ENCODE data around the gene PIBF1. TPM values are rescaled to one million over a fixed set of nuclear protein-coding genes. Genes with fewer than 3 reads are reported as not detected.

Gene PIBF1
- total RNA-seq, 6 experiments from 2014 or later = 11.9 to 18.3 (median 14.5) TPM

DNA sequence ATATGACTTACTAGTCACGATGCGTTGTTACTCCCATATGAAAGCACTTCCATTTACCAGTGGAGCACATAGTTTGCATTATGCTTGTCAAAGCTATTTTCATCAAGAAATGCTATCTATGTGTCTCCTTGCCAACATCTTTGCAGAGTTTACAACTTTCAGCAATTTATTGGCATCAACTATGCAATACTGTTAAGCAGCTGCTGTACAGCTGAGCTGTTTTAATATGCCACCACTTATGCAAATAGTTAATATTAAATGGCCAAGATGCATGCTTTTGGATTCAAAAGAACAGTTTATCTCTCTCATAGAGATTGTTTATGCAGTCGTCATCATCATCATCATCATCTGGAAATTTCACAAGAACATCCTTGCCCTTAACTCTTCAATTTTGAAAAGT lies 209.0 kb downstream of the PIBF1 start:
- Mint-ChIP-seq H3K4me3 (no peak overlapping the region), H3K27ac (no peak overlapping the region), H3K4me1 (ENCODE audit: low read depth) (no peaks in the 10 kb centered on the region), H3K27me3 (ENCODE audit: insufficient read depth) (no peaks in the 10 kb centered on the region), H3K36me3 (ENCODE audit: low read depth) (no peaks in the 10 kb centered on the region; the same call in 1 of the 2 replicates), H3K9me3 (no peaks in the 10 kb centered on the region)
- no peak for DNase-seq
- TF ChIP-seq, protein P1, sequence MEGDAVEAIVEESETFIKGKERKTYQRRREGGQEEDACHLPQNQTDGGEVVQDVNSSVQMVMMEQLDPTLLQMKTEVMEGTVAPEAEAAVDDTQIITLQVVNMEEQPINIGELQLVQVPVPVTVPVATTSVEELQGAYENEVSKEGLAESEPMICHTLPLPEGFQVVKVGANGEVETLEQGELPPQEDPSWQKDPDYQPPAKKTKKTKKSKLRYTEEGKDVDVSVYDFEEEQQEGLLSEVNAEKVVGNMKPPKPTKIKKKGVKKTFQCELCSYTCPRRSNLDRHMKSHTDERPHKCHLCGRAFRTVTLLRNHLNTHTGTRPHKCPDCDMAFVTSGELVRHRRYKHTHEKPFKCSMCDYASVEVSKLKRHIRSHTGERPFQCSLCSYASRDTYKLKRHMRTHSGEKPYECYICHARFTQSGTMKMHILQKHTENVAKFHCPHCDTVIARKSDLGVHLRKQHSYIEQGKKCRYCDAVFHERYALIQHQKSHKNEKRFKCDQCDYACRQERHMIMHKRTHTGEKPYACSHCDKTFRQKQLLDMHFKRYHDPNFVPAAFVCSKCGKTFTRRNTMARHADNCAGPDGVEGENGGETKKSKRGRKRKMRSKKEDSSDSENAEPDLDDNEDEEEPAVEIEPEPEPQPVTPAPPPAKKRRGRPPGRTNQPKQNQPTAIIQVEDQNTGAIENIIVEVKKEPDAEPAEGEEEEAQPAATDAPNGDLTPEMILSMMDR (IDR thresholded peaks at IDR 0.05) = no peak

DNA sequence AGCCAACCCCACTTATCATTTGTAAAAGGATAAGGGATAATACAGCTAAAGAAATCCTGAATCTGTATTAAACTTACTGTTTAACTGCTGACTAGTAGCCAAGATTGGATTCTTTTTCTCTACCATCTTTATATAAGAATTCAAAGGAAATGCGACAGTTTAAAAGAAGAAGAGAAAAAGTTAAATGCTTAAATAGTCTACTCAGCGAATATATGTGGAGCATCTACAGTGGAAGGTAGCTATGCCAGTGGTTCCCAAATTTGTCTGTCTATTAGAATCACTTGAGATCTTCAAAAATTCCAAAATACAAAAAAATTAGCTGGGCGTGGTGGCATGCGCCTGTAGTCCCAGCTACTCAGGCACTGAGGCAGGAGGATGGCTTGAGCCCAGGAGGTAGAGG lies 216.1 kb downstream of the PIBF1 start:
- H3K27ac Mint-ChIP-seq = no peak overlapping the region
- H3K27me3 Mint-ChIP-seq (ENCODE audit: insufficient read depth) = no peaks in the 10 kb centered on the region
- TF ChIP-seq, protein P1 (IDR thresholded peaks at IDR 0.05) = no peak
- peaks cover 12% of the 10 kb centered on the region for H3K4me1 Mint-ChIP-seq (ENCODE audit: low read depth)
- no peak overlapping the region for H3K4me3 Mint-ChIP-seq
- DNase-seq = no peak
- no peaks in the 10 kb centered on the region for H3K36me3 Mint-ChIP-seq (ENCODE audit: low read depth)
- no peaks in the 10 kb centered on the region for H3K9me3 Mint-ChIP-seq

DNA sequence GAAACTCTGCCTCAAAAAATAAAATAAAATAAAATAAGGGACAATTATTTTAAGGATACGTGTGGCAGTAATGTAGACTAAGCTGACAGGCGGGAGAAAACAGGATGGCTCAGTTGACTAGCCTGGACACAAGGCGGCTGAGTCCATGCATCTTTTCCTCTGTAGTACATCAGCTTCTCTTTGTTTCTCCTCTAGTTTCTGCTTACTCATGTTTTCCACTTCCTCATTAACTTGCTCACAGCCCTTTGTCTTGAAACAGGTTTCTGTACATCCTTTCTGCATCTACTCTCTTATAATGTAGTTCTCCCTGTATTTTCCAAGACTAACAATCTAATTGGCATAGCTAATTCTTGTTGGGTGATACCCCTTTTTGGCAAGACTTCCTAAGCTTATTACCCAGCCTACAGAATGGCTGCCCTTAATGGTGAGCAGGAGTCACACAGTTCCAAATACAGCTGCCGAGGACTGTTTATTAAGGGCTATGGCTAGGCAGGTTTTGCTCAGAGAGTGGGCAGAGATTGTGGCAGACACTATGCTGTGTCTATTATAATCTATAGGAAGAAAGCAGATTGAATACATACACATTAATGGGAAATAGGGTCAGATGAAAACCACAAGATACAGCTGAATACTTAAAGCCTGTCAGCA lies 218.2 kb downstream of the PIBF1 start:
- no peaks in the 10 kb centered on the region for H3K36me3 Mint-ChIP-seq (ENCODE audit: low read depth)
- peaks cover 12% of the 10 kb centered on the region for H3K4me1 Mint-ChIP-seq (ENCODE audit: low read depth)
- peak; percentile 6 for DNase-seq
- H3K27me3 Mint-ChIP-seq (ENCODE audit: insufficient read depth) = no peaks in the 10 kb centered on the region
- no peaks in the 10 kb centered on the region for H3K9me3 Mint-ChIP-seq
- H3K4me3 Mint-ChIP-seq = no peak overlapping the region
- peak overlapping the region; percentile 15; the same call in 1 of the 2 replicates for H3K27ac Mint-ChIP-seq
- TF ChIP-seq, protein P1 (IDR thresholded peaks at IDR 0.05) = no peak

DNA sequence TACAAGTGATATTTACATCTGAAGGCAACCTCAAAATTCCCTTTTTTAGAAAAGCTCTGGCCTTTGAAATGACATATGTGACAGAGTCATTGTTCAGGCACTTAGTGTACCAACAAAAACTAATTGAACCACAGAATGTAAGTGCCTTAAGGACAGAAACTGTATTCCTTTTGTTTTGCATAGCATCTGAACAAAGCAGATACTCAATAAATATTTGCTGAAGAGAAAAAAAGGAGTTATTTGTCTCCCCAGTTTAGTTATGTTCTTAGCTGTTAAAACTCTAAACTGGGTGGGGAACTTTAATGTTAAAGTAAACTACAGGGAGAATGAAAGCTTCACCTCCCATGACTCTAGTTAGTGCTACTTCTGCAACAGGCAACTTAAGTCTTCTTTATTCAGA lies 220.0 kb downstream of the PIBF1 start:
- Mint-ChIP-seq H3K4me3 (no peak overlapping the region), H3K27ac (no peak overlapping the region), H3K36me3 (ENCODE audit: low read depth) (no peaks in the 10 kb centered on the region), H3K4me1 (ENCODE audit: low read depth) (peaks cover 12% of the 10 kb centered on the region), H3K27me3 (ENCODE audit: insufficient read depth) (no peaks in the 10 kb centered on the region), H3K9me3 (no peaks in the 10 kb centered on the region)
- DNase-seq = no peak
- TF ChIP-seq, protein P1 (IDR thresholded peaks at IDR 0.05) = no peak

DNA sequence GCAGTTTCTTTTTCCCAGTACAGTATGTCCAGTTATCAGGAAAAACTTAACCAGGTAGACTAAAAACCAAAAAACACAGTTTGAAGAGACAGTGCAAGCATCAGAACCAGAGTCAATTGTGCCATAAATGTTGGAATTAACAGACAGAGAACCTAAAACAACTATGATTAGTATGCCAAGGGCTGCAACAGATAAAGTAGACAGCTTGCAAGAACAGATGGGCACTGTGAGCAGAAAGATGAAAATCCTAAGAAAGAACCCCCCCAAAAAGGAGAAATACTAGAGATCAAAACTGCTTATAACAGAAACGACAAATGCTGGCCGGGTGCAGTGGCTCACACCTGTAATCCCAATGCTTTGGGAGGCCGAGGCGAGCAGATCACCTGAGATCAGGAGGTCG lies 229.8 kb downstream of the PIBF1 start:
- Mint-ChIP-seq H3K36me3 (ENCODE audit: low read depth) (peaks cover 4% of the 10 kb centered on the region), H3K4me1 (ENCODE audit: low read depth) (no peaks in the 10 kb centered on the region), H3K9me3 (no peaks in the 10 kb centered on the region), H3K27ac (no peak overlapping the region), H3K27me3 (ENCODE audit: insufficient read depth) (no peaks in the 10 kb centered on the region), H3K4me3 (no peak overlapping the region)
- no peak for DNase-seq
- TF ChIP-seq, protein P1 (IDR thresholded peaks at IDR 0.05) = no peak

Measured in HFFc6 (cell line).